Cerebellar nuclear complex (tissue), 1 donor: ENCODE data around the gene ZSCAN5B.
A peak's percentile ranks its signal among the peaks of the same experiment; 100 is the strongest.

Experiments used
- DNase-seq, 2 experiments: peaks; one replicate each; lab custom pipeline; 2025; lab: John Stamatoyannopoulos, UW

Gene ZSCAN5B

DNA sequence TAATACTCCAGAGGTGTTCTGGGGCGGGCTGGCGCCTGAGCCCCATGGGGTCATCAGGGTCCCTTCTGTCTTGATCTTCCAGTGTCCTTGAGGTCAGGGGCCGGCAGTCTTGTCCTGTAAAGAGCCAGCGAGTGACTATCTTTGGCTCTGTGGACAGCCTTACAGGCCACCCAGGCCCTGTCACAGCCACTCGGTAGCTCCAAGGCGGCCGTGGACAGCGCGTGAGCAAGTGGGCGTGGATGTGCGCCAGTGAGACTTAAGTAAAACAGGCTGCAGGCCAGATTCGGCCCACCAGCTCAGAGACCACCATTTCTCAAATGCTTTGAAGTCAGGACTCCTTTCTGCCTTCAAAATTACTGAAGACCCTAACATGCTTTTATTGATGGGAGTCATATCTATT lies 52.8 kb downstream of the ZSCAN5B start:
- no peak for DNase-seq

- no peak for DNase-seq
These were observed 53.2 kb downstream of the ZSCAN5B start for GRCh38 chr19:56144376-56144775.

DNA sequence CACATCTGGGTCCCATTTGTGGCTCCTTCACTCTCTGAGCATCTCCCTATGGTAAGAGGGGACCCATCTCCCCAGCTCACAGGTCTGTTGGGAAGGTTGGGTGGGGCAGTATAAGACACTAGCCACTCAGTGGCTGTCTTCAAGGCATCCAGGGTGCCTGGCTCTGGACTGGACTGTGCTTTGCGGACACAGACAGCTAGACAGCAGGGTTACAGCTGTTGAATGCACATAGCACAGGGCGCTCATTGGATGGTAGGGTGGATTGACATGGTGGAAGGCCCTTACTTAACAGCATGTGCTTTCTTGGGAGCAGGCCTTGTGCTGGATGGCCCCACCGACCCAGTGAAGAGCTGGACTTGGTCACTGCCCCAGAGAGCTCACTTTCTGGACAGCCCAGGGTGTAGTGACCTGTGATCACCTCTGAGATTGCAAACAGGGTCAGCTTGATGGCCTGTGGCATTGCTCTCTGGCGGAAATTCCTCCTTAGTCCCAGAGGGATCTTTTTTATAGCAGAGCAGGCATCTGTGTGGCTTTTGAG lies 54.6 kb downstream of the ZSCAN5B start:
- no peak for DNase-seq

DNA sequence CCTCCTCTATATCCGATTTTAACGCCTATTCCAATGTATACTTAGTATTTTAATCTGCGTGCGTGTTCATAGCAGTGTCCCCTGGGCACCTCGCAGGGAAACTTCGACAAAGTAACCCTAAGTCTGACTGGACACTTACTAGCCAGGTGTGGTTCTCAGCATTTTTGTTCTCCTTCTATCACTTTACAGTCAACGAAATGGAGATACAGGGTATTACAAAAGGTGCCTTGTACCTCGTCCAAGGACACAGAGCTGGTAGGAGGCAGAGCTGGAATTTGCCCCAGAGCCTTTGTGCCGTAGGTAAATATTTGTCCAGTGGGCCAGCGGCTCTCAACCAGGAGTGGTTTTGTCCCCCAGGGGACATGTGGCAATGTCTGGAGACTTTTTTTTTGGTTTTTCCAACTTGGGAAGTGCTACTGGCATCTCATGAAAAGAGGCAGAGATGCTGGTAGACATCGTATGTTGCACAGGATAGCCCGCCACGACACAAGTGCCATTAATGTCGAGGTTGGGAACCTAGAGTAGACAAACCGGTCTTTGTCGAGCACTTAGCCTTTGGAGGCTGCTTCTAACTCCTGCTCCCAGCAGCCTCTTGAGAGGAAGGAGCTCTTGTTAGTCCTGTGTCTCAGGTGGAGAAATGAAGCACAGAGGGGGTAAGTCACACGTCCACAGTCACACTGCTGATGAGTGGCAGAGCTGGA lies 55.3 kb downstream of the ZSCAN5B start:
- DNase-seq, result no peak

GRCh38 chr19:56141417-56141993 lies 56.1 kb downstream of the ZSCAN5B start:
- DNase-seq, result no peak

DNA sequence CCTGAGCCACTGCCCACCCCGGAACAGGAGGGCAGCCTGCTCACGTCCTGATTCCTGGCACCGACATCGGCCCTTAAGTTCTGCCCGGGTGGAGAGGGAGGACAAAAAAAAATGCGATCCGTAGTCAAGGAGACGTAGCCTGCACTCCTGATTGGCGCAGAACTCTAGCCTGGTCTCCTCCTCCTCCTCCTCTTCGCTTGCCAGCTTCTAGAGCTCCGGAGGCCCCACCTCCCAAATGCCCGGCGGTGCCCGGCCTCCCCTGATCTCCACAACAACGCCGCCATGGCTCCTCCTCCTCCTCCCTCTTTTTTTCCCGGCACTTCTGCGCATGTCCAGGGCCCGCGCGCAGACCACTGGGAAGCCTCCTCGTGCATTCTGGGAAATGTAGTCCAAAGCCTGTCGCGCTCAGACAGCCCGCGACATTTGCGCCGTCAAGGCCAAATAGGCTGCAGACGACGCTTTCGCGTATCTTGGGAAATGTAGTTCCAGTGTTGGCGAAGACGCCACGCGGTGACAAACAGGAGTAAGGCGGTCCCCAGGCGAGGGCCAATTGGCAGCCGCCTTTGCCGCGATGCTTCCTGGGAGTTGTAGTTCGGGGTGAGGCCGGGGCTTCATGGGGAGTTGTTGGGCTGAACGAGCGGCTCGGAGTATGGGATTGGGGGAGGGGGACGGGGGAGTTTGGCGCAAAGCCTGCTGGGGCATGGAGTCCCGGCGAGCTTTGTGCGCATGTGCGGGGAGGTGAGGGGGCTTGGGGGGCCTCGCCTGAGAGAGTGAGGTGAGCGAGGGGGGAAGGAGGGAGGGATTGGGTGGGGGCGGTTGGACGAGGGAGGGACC lies 56.8 kb downstream of the ZSCAN5B start, which contains the start of gene ZNF444:
TSS of gene ZNF444 (plus strand) at position 705 of the 834 bp plus-strand sequence. CDS start 5,625 bp downstream, outside the sequence.
- DNase-seq, result peak; percentile 96 to 98

- no peak for DNase-seq
These were observed 57.6 kb downstream of the ZSCAN5B start for GRCh38 chr19:56139847-56140582.
